HG03354 (cell line): ENCODE results near the gene WASHC2C.
"Not testable (repeated sequence)": the region's sequence is repeated elsewhere in the genome, so short reads cannot be mapped to it uniquely, and the experiment has no call there.

Experiments
- ATAC-seq: cut with Tn5 transposase; IDR thresholded peaks from one replicate; pipeline ENCODE4 v1.9.1; 2021; ENCODE audit warnings: mild to moderate bottlenecking; ENCODE audit not compliant: unreplicated experiment, poor library complexity, severe bottlenecking

The WASHC2C gene, protein sequence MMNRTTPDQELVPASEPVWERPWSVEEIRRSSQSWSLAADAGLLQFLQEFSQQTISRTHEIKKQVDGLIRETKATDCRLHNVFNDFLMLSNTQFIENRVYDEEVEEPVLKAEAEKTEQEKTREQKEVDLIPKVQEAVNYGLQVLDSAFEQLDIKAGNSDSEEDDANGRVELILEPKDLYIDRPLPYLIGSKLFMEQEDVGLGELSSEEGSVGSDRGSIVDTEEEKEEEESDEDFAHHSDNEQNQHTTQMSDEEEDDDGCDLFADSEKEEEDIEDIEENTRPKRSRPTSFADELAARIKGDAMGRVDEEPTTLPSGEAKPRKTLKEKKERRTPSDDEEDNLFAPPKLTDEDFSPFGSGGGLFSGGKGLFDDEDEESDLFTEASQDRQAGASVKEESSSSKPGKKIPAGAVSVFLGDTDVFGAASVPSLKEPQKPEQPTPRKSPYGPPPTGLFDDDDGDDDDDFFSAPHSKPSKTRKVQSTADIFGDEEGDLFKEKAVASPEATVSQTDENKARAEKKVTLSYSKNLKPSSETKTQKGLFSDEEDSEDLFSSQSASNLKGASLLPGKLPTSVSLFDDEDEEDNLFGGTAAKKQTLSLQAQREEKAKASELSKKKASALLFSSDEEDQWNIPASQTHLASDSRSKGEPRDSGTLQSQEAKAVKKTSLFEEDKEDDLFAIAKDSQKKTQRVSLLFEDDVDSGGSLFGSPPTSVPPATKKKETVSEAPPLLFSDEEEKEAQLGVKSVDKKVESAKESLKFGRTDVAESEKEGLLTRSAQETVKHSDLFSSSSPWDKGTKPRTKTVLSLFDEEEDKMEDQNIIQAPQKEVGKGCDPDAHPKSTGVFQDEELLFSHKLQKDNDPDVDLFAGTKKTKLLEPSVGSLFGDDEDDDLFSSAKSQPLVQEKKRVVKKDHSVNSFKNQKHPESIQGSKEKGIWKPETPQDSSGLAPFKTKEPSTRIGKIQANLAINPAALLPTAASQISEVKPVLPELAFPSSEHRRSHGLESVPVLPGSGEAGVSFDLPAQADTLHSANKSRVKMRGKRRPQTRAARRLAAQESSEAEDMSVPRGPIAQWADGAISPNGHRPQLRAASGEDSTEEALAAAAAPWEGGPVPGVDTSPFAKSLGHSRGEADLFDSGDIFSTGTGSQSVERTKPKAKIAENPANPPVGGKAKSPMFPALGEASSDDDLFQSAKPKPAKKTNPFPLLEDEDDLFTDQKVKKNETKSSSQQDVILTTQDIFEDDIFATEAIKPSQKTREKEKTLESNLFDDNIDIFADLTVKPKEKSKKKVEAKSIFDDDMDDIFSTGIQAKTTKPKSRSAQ (N-terminal part only)

DNA sequence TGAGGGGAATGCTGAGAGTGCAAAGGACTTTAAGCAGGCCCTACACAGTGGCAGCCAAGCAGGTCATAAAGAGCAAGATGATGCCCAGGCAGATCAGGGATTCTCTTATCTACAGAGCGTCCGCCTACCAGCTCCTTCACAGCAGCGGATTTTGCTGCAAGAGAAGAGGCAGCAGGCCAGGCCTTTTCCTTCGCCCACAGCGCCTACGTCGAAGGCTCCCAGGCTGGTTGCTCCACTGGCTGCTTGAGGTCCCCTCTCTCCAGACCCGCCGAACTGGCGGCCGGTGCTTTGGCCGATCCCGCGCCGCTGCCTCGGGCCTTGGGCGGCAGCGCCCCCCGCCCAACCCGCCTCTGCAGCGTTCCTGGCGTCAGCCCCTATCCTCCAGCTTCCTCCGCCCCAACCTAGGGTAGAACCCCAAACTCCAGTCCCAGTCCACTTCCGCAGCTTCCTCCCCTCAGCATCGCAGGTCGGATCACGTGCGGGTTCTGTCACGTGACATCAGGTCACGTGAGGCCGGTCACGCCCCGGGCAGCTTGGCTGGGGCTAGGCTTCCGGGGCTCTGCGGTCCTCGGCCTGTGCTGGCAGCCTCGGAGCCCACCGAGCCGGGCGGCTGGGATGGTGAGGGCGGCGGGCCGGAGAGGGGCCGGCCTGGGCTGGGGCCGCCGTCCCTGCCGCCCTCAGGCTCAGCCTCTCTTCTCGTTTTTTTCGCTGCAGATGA is at the start of gene WASHC2C:
Gene WASHC2C, plus strand, starts transcription at position 564 of the 718 bp plus-strand sequence. Its CDS starts 52 bp downstream, at position 616.
- peak; percentile 96 for ATAC-seq

GRCh38 chr10:45678467-45678866 is 48.6 kb upstream of the WASHC2C start:
- not testable (repeated sequence) for ATAC-seq

DNA sequence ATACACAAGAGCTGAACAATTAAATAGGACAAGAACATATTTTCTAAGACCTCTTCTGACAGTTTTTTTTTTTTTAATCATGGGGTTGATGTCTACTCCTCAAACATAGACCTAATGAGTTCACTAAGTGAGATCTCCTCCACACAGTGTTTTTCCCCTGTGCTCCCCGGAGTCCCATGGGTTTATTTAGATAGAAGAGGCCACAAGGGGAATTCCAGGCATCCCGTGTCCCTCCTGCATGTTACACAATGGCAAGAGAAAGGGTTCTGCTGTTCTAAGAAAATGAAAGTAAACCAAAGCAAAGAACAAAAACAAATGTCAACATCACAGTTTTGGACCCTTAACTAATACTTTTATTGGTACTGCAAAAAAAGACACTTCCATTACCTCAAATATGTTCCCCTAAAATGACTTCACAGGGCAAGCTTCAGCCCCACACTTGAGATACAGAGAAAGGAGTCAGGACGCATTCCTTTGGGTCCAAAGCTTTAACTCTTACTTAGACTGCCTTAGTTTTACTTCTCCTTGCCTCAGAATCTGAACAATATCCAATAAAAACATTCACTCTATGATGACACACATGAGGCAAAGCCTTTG is 16.8 kb upstream of the WASHC2C start:
- peak; percentile 72 for ATAC-seq

- not testable (repeated sequence) for ATAC-seq
Measured at GRCh38 chr10:45711223-45711622, 15.8 kb upstream of the WASHC2C start.

- ATAC-seq, result not testable (repeated sequence)
Measured at GRCh38 chr10:45717053-45717452, 10.0 kb upstream of the WASHC2C start.

- not testable (repeated sequence) for ATAC-seq
Measured at GRCh38 chr10:45717642-45718041, 9.4 kb upstream of the WASHC2C start.

GRCh38 chr10:45721503-45721902 is 5.6 kb upstream of the WASHC2C start:
- not testable (repeated sequence) for ATAC-seq

GRCh38 chr10:45723851-45724250 is 3.2 kb upstream of the WASHC2C start:
- not testable (repeated sequence) for ATAC-seq

- peak; percentile 63 for ATAC-seq
Measured at GRCh38 chr10:45727421-45727965, 427 bp downstream of the WASHC2C start.

DNA sequence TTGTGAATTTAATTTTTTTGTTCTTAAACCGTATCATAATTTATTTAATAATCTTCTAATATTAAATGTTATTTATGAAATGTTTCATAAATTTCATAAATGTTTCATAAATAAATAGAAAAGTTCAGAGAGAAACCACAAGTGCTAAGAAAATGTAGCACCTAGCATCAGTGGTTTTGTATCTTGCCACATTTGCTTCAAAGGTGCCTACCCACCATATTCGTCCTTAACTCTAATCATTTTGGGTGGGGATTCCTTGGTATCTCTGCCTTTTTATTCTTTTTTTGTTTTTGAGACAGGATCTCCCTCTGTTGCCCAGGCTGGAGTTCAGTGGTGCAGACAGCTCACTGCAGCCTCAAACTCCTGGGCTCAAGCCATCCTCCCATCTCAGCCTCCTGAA is 7.4 kb downstream of the WASHC2C start:
- not testable (repeated sequence) for ATAC-seq

GRCh38 chr10:45734867-45735266 is 7.8 kb downstream of the WASHC2C start:
- ATAC-seq, result not testable (repeated sequence)

DNA sequence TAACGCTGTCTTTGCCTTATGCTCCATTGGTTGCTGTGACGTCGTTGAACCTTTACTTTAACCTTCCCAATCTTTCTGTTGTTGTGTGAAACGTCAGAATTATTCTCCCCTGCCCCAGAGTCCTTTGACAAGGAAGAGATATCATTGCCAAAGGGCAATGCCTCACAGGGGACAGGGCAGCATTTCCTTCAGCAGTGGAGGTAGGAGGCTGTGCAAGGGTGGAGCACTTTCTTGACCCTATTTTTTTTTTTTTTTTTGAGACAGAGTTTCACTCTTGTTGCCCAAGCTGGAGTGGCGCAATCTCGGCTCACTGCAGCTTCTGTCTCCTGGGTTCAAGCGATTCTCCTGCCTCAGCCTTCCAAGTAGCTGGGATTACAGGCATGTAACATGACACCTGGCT is 14.5 kb downstream of the WASHC2C start:
- ATAC-seq, result not testable (repeated sequence)

DNA sequence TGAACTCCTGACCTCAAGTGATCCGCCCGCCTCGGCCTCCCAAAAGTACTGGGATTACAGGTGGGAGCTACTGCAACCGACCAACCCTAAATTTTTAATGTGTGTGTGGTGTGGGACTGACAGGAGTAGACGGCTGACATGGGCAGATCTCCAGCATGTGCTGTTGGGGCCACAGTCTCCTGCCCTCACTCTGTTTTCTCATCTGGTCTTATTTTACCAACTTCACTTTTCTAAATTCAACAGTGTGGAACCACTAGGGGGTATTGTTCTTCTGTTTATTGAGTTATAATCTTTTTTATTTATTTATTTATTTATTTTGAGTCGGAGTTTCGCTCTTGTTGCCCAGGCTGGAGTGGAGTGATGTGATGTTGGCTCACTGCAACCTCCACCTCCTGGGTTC is 14.9 kb downstream of the WASHC2C start:
- ATAC-seq, result not testable (repeated sequence)

- ATAC-seq, result not testable (repeated sequence)
Measured at GRCh38 chr10:45751141-45751540, 24.1 kb downstream of the WASHC2C start.

DNA sequence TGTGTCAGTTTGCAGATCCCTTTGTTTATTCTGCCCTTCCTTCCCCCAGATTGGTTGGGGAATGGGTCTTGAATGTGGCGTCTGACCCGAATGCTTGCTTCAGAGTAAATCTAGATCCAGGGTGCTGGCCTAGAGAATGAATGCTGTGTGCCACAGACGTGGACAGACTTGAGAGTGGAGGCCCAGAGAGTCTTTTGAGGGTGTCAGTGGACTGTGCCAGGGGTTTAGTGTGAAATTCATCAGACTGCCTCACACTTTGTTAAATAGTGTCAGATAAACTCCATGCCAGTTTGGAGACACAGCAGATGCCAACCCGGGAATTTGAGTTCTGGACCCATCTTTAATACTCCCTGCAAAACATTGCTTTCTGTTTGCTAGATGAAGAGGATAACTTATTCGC is 25.1 kb downstream of the WASHC2C start:
- ATAC-seq, result not testable (repeated sequence)

- ATAC-seq, result not testable (repeated sequence)
Measured at GRCh38 chr10:45753979-45754495, 27.0 kb downstream of the WASHC2C start.

- not testable (repeated sequence) for ATAC-seq
Measured at GRCh38 chr10:45755083-45755482, 28.0 kb downstream of the WASHC2C start.

DNA sequence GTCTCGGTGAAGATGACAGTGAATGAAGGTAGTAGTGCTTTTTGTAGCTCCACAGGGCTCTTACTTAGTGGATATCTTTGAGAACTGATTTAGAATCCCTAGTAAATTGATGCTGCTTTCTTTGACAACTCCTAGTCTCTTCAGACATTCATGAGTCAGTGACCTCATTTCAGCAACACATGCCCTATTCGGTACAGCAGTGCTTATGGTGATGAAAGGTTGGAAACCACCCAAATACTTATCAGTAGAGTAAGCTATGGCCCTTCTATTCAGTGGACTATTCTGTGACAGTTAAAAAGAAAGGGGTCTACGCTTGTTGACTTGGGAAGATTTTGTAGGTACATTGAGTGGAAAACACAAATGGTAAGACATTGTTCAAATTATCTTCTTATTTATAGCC is 29.0 kb downstream of the WASHC2C start:
- ATAC-seq, result not testable (repeated sequence)
